NCI-H187 (cell line): ENCODE data around the gene EXT2.

Experiments
- DNase-seq, 2 experiments: peaks; one replicate each; lab custom pipeline; 2025; lab: John Stamatoyannopoulos, UW

EXT2 gene

GRCh38 chr11:44085330-44085729 is 10.1 kb upstream of the EXT2 start:
- DNase-seq = no peak

- DNase-seq = no peak
Measured at GRCh38 chr11:44088377-44088776, 7.1 kb upstream of the EXT2 start.

GRCh38 chr11:44088871-44089270 is 6.6 kb upstream of the EXT2 start:
- DNase-seq = no peak

- no peak for DNase-seq
Measured at GRCh38 chr11:44090539-44090938, 4.9 kb upstream of the EXT2 start.

GRCh38 chr11:44094260-44094868 is 1.1 kb upstream of the EXT2 start:
- DNase-seq = peak; percentile 37 to 73

GRCh38 chr11:44096360-44097185 is 1.1 kb downstream of the EXT2 start:
- no peak for DNase-seq

- no peak for DNase-seq
Measured at GRCh38 chr11:44097821-44098220, 2.3 kb downstream of the EXT2 start.

- DNase-seq = no peak
Measured at GRCh38 chr11:44101098-44101497, 5.6 kb downstream of the EXT2 start.

GRCh38 chr11:44104481-44105294 is 9.2 kb downstream of the EXT2 start:
- DNase-seq = no peak

- no peak for DNase-seq
Measured at GRCh38 chr11:44108260-44108659, 12.8 kb downstream of the EXT2 start.

- no peak for DNase-seq
Measured at GRCh38 chr11:44110231-44110679, 14.8 kb downstream of the EXT2 start.

- DNase-seq = no peak
Measured at GRCh38 chr11:44112091-44112821, 16.8 kb downstream of the EXT2 start.

GRCh38 chr11:44113018-44113417 is 17.5 kb downstream of the EXT2 start:
- no peak for DNase-seq

GRCh38 chr11:44113572-44113971 is 18.1 kb downstream of the EXT2 start:
- no peak for DNase-seq

- no peak for DNase-seq
Measured at GRCh38 chr11:44116234-44116830, 20.9 kb downstream of the EXT2 start.

- DNase-seq = no peak
Measured at GRCh38 chr11:44120169-44120568, 24.7 kb downstream of the EXT2 start.

GRCh38 chr11:44125598-44125997 is 30.1 kb downstream of the EXT2 start:
- no peak for DNase-seq

GRCh38 chr11:44126304-44126703 is 30.8 kb downstream of the EXT2 start:
- DNase-seq = no peak

GRCh38 chr11:44127130-44127529 is 31.7 kb downstream of the EXT2 start:
- DNase-seq = no peak

GRCh38 chr11:44128729-44129128 is 33.3 kb downstream of the EXT2 start:
- no peak for DNase-seq

GRCh38 chr11:44130751-44131150 is 35.3 kb downstream of the EXT2 start:
- no peak for DNase-seq
